Measurements from ENCODE around the gene IGFBP4. TPM values are rescaled to one million over a fixed set of nuclear protein-coding genes. Genes with fewer than 3 reads are reported as not detected.

The IGFBP4 gene
- total and polyA plus RNA-seq, 2 of the 13 experiments (the other 11 are each of a cell fraction or from before 2014, with no cell fraction given), result 4.1 to 49.0 TPM

GRCh38 chr17:40419559-40420331 lies 23.5 kb upstream of the IGFBP4 start:
- BruUV-seq (replicated peaks), result TSS peak; percentile 44
- Histone ChIP-seq H4K20me1 (ENCODE audit: insufficient read depth, low read length) (no peaks in the 10 kb centered on the region), H3K9me3 (ENCODE audit: low read length) (no peaks in the 10 kb centered on the region), H3K4me3 (replicated peaks in 1 of 3; ENCODE audit: insufficient read depth in 1 of 3, low read depth in 2 of 3, low read length in 3 of 3) (peak overlapping the region; percentile 2 to 98 (median 19); a peak in 4 of 6 replicates), H3K79me2 (ENCODE audit: insufficient read depth, low read length) (peaks cover 27% of the 10 kb centered on the region), H3K4me2 (ENCODE audit: low read depth, low read length) (peak overlapping the region; percentile 66), H3K27me3 (ENCODE audit: control insufficient read depth in 1 of 2, insufficient read depth in 2 of 2, low read length in 2 of 2) (no peaks in the 10 kb centered on the region), H3K36me3 (replicated peaks in 1 of 2; ENCODE audit: control insufficient read depth in 1 of 2, insufficient read depth in 2 of 2, low read length in 2 of 2) (no peaks in the 10 kb centered on the region; a peak in 1 of 5 replicates), H2AFZ (ENCODE audit: low read length) (no peak overlapping the region), H3K9ac (ENCODE audit: insufficient read depth, low read depth, low read length) (peak overlapping the region; percentile 38), H3K27ac (ENCODE audit: extremely low read length, insufficient read depth, low read length) (peak overlapping the region; percentile 69), H3K4me1 (ENCODE audit: insufficient read depth, low read length) (peaks cover 70% of the 10 kb centered on the region)
- ChIA-PET CTCF (ENCODE audit: low intra/inter-chr PET ratio, low total read pairs) (no interaction called here), POLR2A (interaction anchor here (0.7 to 1.5 kb wide), 4 partner anchors 29 to 141 kb away, joined by 3 to 6 read pairs (median 4); no protein-coding TSS in a partner anchor)
- in situ Hi-C loops (cut with HindIII; ENCODE audit: extremely low pct_ligation_motif_present, low pct_unique_long_range_greater_than_20kb), result loop anchor here (5.0 kb wide), 1 partner anchor 102 kb away; no protein-coding TSS in a partner anchor
- intact Hi-C loops (cut with micrococcal nuclease; ENCODE audit: unreplicated experiment), result loop anchor here (5.0 kb wide), 1 partner anchor 117 kb away; no protein-coding TSS in a partner anchor
- DNase-seq (ENCODE audit: low spot score), result peak; percentile 96
- under 1% methylated on average over 8 of the region's 11 CpGs for WGBS (ENCODE audit: low lambda C conversion rate)
- FAIRE-seq, result peak; percentile 95
- ATAC-seq, result peak; percentile 78
- TF ChIP-seq SMAD9 (CRISPR knock-in tag; IDR thresholded peaks at IDR 0.05) (no peak), ZNF441 (CRISPR knock-in tag; IDR thresholded peaks at IDR 0.05; ENCODE audit: borderline replicate concordance) (peak; percentile 81; the same call in 1 of the 2 replicates), ZMYM2 (CRISPR knock-in tag; IDR thresholded peaks at IDR 0.05) (no peak), MTF1 (CRISPR knock-in tag; IDR thresholded peaks at IDR 0.05) (no peak), ZNF761 (CRISPR knock-in tag; conservative IDR thresholded peaks at IDR 0.05) (no peak), IRF9 (CRISPR knock-in tag; IDR thresholded peaks at IDR 0.05; ENCODE audit: borderline replicate concordance) (no peak; the same call in 1 of the 2 replicates), MEIS1 (CRISPR knock-in tag; IDR thresholded peaks at IDR 0.05; ENCODE audit: borderline replicate concordance) (peak; percentile 80; the same call in 1 of the 2 replicates), ATF7 (IDR thresholded peaks at IDR 0.05) (no peak), ATF7 (CRISPR knock-in tag; IDR thresholded peaks at IDR 0.05) (peak; percentile 75; the same call in 1 of the 2 replicates), JUNB (CRISPR knock-in tag; IDR thresholded peaks at IDR 0.05; ENCODE audit: borderline replicate concordance) (no peak), JUND (CRISPR knock-in tag; IDR thresholded peaks at IDR 0.05) (no peak), ZMAT5 (CRISPR knock-in tag; IDR thresholded peaks at IDR 0.05; ENCODE audit: borderline replicate concordance, low read depth) (no peak), MIXL1 (CRISPR knock-in tag; IDR thresholded peaks at IDR 0.05) (peak; percentile 91), ZNF296 (CRISPR knock-in tag; conservative IDR thresholded peaks at IDR 0.05) (no peak)
- TF ChIP-seq, protein P1, sequence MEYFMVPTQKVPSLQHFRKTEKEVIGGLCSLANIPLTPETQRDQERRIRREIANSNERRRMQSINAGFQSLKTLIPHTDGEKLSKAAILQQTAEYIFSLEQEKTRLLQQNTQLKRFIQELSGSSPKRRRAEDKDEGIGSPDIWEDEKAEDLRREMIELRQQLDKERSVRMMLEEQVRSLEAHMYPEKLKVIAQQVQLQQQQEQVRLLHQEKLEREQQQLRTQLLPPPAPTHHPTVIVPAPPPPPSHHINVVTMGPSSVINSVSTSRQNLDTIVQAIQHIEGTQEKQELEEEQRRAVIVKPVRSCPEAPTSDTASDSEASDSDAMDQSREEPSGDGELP (IDR thresholded peaks at IDR 0.05; ENCODE audit: borderline replicate concordance, low read depth), result peak; percentile 30; the same call in 1 of the 2 replicates
- TF ChIP-seq, protein P2, sequence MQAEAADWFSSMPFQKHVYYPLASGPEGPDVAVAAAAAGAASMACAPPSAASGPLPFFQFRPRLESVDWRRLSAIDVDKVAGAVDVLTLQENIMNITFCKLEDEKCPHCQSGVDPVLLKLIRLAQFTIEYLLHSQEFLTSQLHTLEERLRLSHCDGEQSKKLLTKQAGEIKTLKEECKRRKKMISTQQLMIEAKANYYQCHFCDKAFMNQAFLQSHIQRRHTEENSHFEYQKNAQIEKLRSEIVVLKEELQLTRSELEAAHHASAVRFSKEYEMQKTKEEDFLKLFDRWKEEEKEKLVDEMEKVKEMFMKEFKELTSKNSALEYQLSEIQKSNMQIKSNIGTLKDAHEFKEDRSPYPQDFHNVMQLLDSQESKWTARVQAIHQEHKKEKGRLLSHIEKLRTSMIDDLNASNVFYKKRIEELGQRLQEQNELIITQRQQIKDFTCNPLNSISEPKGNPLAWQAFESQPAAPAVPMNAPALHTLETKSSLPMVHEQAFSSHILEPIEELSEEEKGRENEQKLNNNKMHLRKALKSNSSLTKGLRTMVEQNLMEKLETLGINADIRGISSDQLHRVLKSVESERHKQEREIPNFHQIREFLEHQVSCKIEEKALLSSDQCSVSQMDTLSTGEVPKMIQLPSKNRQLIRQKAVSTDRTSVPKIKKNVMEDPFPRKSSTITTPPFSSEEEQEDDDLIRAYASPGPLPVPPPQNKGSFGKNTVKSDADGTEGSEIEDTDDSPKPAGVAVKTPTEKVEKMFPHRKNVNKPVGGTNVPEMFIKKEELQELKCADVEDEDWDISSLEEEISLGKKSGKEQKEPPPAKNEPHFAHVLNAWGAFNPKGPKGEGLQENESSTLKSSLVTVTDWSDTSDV (CRISPR knock-in tag; IDR thresholded peaks at IDR 0.05), result no peak; the same call in 1 of the 2 replicates

All from HepG2 (cell line).